Osteoblast (primary cell): ENCODE results near the gene TMEM181. TPM values are rescaled to one million over a fixed set of nuclear protein-coding genes. Genes with fewer than 3 reads are reported as not detected.
A peak's percentile ranks its signal among the peaks of the same experiment; 100 is the strongest.
"Not testable (repeated sequence)": the region's sequence is repeated elsewhere in the genome, so short reads cannot be mapped to it uniquely, and the experiment has no call there.

Experiments used
- DNase-seq: peaks from one replicate; pipeline ENCODE4 v3.0.0; 2011; ENCODE audit warnings: low spot score, mixed read lengths; ENCODE audit not compliant: insufficient read length; ENCODE audit errors: missing footprints
- H2AFZ ChIP-seq: 2 replicates; pipeline ENCODE4 v1.6.0; 2011; ENCODE audit warnings: mild to moderate bottlenecking, low read length
- H3K27ac ChIP-seq: 2 replicates; pipeline ENCODE4 v1.5.1; 2011; ENCODE audit warnings: mild to moderate bottlenecking, low read depth, low read length, moderate library complexity
- H3K27me3 ChIP-seq: 2 replicates; pipeline ENCODE4 v1.6.0; 2012; ENCODE audit warnings: mild to moderate bottlenecking, control low read depth, inconsistent platforms, low read length, moderate library complexity; ENCODE audit not compliant: insufficient read depth
- H3K36me3 ChIP-seq: 2 replicates; pipeline ENCODE4 v1.5.1; 2011; ENCODE audit warnings: mild to moderate bottlenecking, low read length, control low read depth, moderate library complexity; ENCODE audit not compliant: insufficient read depth
- H3K4me1 ChIP-seq: 2 replicates; pipeline ENCODE4 v1.5.1; 2011; ENCODE audit warnings: mild to moderate bottlenecking, low read length, control low read depth, moderate library complexity; ENCODE audit not compliant: insufficient read depth
- H3K4me2 ChIP-seq: 2 replicates; pipeline ENCODE4 v1.6.0; 2011; ENCODE audit warnings: mild to moderate bottlenecking, low read length; ENCODE audit not compliant: insufficient read depth
- H3K4me3 ChIP-seq: fragments of 200-600 bp; sonication (generic); 3 replicates; pipeline ENCODE4 v1.5.1; 2012; ENCODE audit warnings: mild to moderate bottlenecking, low read length, inconsistent platforms; ENCODE audit not compliant: insufficient read depth
- H3K79me2 ChIP-seq: 2 replicates; pipeline ENCODE4 v1.6.0; 2012; ENCODE audit warnings: mild to moderate bottlenecking, low read length, control low read depth, inconsistent platforms; ENCODE audit not compliant: insufficient read depth
- H3K9me3 ChIP-seq: 2 replicates; pipeline ENCODE4 v1.5.1; 2011; ENCODE audit warnings: low read depth, low read length, control low read depth
- H4K20me1 ChIP-seq: 2 replicates; pipeline ENCODE4 v1.6.0; 2012; ENCODE audit warnings: mild to moderate bottlenecking, low read length, control low read depth; ENCODE audit not compliant: insufficient read depth
- CTCF ChIP-seq: IDR thresholded peaks from 2 replicates; pipeline ENCODE4 v1.5.1; 2011; ENCODE audit warnings: mild to moderate bottlenecking, low read depth, low read length, moderate library complexity; ENCODE audit errors: extremely low read depth
- total RNA-seq: library from RNA; depleted of rRNA; stranded (reverse); fragments of >200 nt; gene quantifications from 2 replicates; pipeline ENCODE4 v1.2.3, GENCODE V29; 2012

TMEM181 gene
- total RNA-seq, 1 donor, result 43.8 TPM

GRCh38 chr6:158605266-158605878 is 45.5 kb downstream of the TMEM181 start:
- Histone ChIP-seq H3K27me3 (no peaks in the 10 kb centered on the region), H3K4me3 (no peak overlapping the region), H3K36me3 (peaks cover 48% of the 10 kb centered on the region), H3K27ac (no peak overlapping the region), H3K79me2 (peaks cover 5% of the 10 kb centered on the region), H3K4me2 (no peak overlapping the region), H2AFZ (no peak overlapping the region), H3K9me3 (no peaks in the 10 kb centered on the region), H4K20me1 (peaks cover 5% of the 10 kb centered on the region), H3K4me1 (no peaks in the 10 kb centered on the region)
- peak; percentile 94 for DNase-seq
- TF ChIP-seq CTCF, result peak; percentile 82

- H3K4me2 ChIP-seq, H3K4me3 ChIP-seq, H3K9me3 ChIP-seq, H3K27ac ChIP-seq, H3K4me1 ChIP-seq, H2AFZ ChIP-seq, H3K79me2 ChIP-seq, H3K27me3 ChIP-seq, DNase-seq, H4K20me1 ChIP-seq: not testable (repeated sequence)
- peaks cover 54% of the 10 kb centered on the region for H3K36me3 ChIP-seq
These were observed 46.1 kb downstream of the TMEM181 start for GRCh38 chr6:158606011-158606410.

- peaks cover 59% of the 10 kb centered on the region for H3K36me3 ChIP-seq
- no peaks in the 10 kb centered on the region for H3K27me3 ChIP-seq
- no peak overlapping the region for H3K4me3 ChIP-seq
- peaks cover 5% of the 10 kb centered on the region for H4K20me1 ChIP-seq
- H3K79me2 ChIP-seq, result peaks cover 5% of the 10 kb centered on the region
- no peaks in the 10 kb centered on the region for H3K4me1 ChIP-seq
- DNase-seq, result no peak
- TF ChIP-seq CTCF, result no peak
- H3K9me3 ChIP-seq, result no peaks in the 10 kb centered on the region
- no peak overlapping the region for H3K4me2 ChIP-seq
- H3K27ac ChIP-seq, result no peak overlapping the region
- no peak overlapping the region for H2AFZ ChIP-seq
These were observed 47.0 kb downstream of the TMEM181 start for GRCh38 chr6:158606935-158607334.

- no peak for DNase-seq
- no peak overlapping the region for H3K4me2 ChIP-seq
- H3K27me3 ChIP-seq, result no peaks in the 10 kb centered on the region
These were observed 47.7 kb downstream of the TMEM181 start for GRCh38 chr6:158607411-158608170.

More at GRCh38 chr6:158607411-158608170, 47.7 kb downstream of the TMEM181 start:
- Histone ChIP-seq H4K20me1 (peaks cover 5% of the 10 kb centered on the region), H2AFZ (no peak overlapping the region), H3K27ac (no peak overlapping the region), H3K4me3 (no peak overlapping the region), H3K9me3 (no peaks in the 10 kb centered on the region), H3K79me2 (peaks cover 5% of the 10 kb centered on the region), H3K36me3 (peaks cover 58% of the 10 kb centered on the region), H3K4me1 (no peaks in the 10 kb centered on the region)
- TF ChIP-seq CTCF, result no peak
